ENCODE measurements around the gene HCN3.

The HCN3 gene

DNA sequence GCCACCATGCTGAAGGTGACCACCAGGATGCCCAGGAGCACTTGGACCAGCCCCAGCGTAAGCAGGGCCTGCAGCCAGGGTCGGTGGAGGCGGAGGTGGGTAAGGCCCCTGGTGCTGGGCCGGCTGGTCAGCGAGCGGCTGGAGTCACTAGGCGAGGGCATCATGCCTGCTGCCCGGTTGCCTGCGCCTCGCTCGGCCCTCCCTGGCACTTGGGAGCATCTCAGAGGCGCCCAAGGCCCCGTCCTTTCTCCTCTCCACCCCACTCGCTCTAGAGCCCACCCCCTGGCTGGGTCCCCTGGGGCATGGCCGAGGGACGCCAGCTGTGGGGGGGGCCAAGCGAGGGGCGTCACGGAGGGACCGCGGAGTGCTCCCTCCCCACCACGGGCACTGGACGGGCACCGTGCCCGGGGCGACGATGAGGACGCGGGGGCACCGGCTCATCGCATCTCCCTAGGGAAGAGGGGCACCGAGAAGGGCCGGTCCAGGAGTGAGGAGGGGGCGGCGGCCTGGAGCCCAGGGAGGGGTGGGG, 22.5 kb upstream of the HCN3 start:
- DNase-seq, result no peak

DNA sequence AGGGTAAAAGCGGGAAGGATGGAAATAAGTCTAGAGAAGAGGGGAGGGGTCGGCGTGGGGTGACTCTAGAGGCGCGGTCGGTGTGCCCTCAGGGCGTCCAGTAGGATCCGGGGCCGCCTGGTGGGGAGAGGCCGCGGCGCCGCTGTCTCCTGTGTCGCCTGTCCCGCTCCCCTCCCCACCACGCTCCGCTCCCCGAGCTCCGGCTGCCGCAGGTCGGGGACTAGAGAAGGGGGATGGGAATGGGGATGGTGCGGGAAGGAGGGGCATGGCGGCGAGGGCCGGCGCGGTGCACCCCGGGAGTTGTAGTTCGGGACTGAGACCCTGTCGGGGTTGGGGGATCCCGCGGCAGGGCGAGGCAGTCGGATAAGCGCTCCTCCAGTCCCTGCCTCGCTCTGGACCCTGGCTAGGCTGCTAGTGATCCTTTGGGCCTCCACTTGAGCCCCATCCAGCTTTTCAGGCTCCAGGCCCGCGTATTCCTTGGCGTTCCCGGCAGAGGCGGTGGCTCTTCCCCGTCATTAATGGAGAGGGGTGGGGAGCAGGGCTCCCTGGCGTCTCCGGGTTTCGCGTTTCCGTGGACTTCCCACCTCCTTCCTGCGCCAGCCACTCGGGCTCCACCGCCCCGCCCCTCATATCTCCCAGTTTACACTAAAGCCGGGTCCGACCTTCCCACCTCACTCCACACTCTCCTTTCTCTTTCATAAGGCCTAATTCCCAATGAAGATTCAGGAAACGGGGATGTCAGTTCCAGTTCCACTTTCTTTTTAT, 21.8 kb upstream of the HCN3 start, which contains the start of gene ENTREP3:
ENTREP3 (minus strand) TSS at position 241 of the 765 bp plus-strand sequence. CDS start 606 bp downstream, outside the sequence.
- peak; percentile 89 for DNase-seq

DNA sequence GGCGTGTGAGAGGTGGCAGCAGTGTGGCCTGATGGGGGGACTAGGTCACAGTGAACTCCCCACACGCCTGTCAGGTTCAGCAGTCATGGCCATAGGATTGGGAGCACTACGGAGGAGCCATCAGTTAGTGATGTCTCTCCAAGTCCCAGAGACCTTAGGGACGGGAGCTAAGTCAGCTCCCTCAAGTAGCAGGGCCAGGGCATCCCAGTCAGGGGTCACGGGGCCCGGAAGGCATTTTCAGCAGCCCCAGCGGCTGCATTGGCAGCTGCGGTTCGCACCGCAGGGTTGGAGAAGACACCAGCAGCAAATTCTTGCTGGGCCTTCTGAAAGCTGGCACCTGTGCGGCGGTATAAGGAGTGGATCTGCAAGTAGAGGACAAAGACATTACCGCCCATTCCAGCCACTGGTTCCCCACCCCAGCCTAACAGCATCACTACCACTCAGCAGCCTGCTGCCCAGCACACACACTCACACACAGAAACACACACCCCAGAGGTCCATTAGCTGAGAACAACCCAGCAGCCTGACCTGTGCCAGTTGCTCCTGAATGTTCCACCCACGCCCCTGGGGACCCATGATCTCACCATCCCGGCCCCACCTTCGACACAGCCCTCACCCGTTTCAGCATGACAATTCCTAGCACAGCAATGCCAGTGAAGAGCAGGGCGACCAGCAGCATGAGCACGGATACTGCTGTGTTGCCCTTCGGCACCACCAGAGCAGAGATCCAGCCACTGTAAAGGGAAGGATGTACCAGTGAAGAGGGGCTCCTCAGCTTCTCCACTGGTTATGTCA, 21.0 kb upstream of the HCN3 start:
- no peak for DNase-seq

DNA sequence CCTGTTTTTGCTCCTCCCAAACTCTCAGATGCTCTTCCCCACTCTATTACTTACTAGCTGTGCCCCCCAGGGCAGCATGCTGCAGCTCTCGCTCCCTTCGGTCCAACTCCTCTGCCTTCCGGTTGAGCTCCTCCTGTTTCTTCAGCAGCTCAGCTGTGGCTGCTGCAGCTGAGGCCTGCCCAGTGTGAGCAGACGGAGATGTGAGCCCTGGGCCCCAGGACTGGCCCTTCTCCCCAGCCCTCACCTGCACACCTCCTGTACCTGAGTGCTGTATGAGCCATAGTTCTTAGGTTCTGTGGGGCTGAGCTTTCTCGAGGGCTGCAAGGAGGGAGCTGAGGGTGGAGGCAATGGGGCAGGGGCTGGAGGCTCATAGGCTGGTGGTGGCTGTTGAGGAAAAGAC, 17.0 kb upstream of the HCN3 start:
- DNase-seq, result no peak

DNA sequence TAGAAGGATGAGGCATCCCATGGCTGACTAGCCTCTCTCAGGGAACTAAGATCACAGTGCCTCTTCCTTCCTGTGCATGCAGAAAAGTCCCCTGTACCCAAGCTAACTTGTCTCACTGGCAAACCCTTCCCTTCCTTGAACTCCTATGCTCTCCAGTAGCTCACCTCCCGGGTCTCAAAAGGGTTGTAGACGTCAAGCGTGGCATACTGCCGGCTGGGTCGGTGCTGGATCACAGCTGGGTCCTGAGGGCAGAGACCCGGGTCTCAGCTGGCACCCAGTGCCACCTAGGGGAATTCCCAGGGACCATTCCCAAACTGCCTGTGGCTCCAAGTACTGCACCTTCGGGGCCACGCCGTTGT, 15.8 kb upstream of the HCN3 start:
- no peak for DNase-seq

DNA sequence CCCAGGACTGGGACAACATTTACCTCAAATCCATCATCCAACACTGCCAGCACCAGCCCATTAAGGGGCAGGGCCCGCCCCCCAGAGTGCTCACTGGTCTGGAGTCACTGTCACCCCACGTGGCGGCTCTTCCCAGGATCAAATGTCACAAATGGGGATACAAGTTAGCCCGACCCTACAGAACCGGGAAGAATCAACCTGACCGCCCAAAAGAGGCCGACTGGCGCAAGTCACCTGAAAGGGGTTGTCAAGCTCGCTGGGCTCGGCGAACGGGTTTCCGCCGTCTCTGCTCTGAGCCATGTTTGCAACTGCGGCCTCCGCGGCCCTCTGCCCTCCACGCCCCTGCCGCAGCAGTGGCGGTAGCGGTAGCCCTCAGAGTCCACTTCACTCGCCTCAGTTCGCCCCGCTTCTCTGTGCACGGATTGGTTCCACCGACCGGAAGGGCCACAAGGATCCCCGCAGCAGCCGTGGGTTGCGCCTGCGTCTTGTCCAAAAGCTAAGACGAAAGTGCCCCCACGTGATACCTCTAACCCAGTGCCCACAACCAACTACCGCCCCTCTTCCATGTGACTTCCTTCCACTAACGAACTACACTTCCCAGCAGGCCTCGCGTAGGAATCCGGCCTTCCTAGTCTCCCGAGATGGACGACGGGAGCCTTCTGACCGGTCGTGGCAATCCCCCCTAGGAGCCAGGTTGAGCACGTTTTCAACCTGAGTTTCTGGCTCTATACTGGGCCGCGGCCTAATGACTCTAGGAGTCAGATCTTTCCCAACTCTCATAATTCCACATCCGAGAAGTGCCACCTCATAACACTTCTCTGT, 15.2 kb upstream of the HCN3 start, which contains the start of gene SCAMP3:
SCAMP3 (minus strand) TSS at position 509 of the 822 bp plus-strand sequence; CDS start at position 300, 209 bp downstream.
- peak; percentile 99 for DNase-seq

DNA sequence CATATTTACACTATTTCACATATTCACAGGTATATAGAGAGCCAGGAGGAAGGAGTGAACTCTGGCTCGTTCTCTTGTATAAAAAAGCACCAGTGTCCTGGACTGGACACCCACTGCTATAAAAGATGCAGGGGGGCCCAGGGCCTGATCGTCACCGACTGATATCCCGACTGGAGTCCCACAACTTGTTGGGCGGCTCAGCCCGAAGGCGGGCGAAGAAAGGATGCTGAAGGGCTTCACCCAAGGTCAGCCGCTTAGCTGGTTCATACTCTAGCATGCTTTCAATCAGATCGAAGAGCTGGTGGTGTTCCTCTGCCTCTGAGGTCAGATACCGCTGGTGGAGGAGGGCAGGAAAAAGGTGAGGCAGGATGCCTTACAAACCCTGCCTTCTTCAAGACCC, 14.2 kb upstream of the HCN3 start:
- no peak for DNase-seq

DNA sequence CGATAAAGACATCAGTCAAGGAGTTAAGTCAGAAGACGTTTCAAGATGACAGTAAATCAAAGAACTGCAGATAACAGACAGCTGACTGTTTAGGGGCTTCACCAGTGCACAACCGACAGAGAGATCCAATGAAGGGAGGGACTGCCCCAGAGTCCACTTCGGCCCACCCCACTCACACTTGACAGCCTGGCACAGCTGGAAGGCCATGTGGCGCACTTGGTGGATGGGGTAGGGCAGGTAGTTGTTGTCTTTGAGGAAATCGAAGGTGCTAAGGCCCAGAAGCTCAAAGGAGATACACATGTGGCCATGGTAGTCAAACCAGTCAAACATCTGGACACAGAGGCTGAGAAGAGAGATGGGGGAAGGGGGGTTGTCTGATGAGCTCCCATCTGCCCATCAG, 10.7 kb upstream of the HCN3 start:
- no peak for DNase-seq

DNA sequence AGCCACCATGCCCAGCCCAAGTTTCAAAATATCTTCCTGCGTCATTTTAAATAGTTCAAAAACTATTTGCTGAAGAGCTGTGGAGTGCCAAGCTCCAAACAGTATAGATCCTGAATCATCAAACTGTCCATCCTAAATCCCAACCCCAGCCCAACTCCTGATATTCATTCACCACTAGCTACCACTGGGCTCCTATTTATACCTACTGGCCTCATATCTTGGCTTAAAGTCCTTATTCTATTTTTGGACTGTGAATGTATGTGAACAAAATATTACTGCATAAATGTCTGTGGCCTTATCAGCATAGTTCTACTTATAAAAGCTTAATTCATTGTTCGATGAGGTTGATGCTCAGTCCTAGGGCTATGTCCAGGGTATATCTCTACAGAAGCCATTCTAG, 9.9 kb upstream of the HCN3 start:
- no peak for DNase-seq

DNA sequence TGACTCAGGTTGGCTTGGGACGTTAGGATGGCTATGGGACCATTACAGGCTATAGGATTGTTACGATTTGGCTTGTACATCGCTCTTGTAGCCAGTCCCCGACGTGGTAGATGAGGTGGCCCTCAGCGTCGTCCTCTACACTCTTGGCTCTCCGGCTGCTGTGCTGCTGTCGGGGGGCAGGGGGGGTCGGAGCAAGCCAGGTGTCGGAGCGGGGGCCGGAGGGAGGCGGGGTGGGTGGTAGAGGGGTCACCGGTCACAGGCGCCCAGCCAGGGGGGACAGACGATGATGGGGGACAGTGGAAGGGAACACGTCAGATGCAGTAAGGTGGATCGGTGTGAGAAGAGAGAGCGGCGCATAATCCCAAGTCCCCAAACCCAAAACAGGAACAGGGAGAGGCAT, 8.6 kb upstream of the HCN3 start:
- no peak for DNase-seq

DNA sequence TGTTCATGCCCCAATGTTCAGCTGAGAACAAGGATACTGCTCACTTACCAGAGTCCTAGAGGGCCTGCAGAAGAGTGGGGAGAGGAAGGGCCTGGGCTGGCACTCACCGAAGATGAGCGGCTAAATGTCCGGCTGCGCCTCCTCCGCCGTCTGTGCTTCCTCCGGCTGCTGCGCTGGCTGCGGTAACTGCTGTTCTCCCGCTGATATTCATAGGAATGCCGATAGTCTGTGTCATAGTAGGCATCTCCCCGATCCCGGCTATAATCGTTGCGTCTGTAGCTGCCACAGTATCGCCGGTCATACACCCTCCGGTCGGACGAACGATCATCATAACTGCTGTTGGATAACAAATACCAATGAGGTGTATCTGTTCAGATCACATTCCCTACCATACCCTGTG, 7.9 kb upstream of the HCN3 start:
- no peak for DNase-seq

DNA sequence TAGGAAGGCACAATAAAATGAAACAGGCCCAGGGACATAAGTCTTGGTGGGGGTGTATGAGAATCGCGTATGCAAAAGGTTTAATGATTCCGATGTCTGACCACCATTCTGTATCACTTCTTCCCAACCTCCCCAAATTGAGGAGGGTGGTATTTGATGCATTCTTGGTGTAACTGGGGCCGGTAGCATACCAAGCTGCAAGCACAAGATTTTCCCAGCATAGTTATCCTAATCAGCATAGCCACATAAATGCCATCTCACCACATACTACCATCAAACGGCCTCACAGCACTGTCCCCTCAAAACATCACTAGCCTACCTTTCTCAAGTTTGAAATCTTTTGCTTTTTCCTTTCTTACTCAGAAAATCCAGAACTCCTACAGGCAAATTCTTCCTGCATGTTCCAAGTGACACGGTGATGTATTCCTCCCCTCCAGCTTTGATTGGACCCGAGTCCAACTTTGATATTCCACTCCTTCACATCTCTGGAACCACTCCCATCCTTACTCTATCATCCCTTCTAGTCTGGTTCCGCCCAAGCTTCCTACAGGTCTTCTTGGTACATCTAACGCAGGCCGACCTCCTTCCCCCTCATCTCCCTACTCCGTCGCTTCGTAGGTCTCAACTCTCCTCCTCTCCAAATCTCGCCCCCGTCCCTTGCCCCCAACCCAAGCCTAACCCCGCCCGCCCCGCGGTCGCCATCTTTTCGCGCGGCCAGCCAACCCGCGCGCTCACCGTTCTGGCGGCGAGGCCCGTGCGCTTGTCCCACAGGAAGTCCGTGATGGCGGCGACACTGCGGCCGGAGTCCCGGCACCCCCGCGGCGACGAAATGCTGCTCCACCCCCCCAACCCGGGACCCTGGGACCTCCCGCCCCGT, 4.6 kb upstream of the HCN3 start:
- no peak for DNase-seq

DNA sequence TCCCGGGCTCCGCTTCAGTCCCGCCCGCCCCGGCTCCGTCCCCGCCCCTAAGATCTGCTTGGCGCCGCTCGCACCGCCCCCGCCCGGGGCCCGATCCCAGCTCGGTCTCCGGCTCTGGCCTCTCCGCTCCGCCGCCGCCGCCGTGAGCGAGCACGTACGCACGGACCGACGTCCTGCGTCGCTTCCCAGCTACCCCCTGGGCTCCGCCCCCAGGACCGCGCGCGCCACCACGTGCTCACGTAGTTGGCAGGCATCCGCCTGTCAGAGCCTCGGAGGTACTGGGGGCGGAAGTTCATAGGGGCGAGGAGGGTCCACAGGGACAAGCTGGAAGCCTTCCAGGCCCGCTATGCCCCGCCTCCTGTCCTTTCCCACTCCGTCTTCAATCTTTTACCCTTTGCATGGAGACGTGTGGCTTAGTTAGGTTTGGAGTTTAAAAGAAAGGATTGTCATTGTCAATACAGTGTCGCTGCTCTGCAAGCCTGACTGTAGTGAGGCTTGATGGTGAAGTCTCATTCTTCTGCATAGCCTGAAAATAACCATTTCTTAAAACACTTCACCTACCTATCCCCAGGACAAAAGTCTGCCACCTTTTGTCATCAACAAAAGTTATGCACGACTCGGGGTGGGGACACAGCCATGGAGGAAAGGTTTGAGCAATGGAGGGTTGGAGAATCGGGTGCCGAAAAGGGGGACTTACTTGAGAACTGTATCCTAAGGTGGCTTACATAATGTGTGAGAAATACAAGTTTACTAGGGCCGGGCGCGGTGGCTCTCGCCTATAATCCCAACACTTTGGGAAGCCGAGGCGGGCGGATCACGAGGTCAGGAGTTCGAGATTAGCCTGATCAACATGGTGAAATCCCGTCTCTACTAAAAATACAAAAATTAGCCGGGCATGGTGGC, 3.7 kb upstream of the HCN3 start, which contains the start of gene CLK2:
CLK2 (minus strand) TSS at position 162 of the 903 bp plus-strand sequence. CDS start 2,527 bp downstream, outside the sequence.
- DNase-seq, result peak; percentile 98

DNA sequence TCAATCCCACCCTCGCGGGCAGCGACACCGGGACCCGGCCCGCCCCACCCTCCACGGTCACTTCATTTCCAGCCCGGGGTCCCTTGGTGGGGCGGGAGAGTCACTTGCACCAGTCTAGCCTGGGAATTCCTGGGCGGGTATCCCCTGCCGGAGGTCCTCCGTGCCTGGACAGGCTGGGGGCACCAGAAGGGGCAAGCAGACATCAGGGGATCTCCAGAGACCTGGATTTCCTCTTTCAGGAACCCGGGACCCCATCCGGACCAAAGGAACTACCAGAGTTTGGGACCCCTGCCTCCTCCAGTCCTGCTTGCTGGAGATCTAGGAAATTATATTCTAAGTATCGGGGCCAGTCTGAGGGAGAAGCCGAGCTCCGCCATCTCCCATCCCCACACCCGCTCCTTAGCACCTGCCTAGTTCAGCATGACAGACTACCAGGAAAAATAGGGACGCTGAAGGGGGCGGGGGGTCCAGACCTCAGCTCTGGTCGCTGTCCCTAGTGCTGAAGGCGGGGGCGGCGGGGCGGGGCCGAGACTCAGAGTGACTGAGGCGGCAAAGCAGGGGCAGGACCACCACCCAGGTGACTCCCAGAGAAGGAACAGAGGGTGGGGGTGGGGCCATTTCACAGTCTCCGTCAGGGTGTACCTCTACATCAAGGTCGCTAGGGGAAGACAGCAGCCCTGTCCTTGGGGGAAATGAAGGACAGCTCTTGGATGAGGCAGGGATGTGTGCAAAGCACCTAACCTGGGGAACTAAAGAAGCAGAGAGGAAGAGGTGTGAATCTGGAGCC, 832 bp downstream of the HCN3 start:
- peak; percentile 13 for DNase-seq

DNA sequence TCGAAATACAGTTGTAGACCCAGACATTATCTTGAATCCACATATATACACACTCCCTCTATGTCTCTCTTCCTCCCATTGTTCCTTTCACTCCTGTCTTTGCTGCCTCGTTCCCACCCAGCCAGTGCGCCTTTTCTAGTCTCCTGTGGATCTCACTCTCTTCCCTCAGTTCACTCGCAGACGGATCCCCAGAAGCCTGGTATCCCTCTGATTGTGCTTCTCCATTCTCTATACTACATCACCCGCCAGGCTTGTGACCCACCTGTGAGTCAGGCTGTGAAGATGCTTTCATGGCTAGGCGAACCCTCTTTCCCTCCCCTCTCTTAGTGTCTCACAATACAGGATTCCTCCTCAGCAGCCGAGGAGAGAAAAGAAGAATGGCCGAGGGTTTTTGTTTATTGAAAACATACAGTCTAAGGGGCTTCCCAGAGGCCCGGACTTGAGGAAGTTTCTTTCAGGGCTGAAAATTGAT, 1.5 kb downstream of the HCN3 start:
- DNase-seq, result no peak

DNA sequence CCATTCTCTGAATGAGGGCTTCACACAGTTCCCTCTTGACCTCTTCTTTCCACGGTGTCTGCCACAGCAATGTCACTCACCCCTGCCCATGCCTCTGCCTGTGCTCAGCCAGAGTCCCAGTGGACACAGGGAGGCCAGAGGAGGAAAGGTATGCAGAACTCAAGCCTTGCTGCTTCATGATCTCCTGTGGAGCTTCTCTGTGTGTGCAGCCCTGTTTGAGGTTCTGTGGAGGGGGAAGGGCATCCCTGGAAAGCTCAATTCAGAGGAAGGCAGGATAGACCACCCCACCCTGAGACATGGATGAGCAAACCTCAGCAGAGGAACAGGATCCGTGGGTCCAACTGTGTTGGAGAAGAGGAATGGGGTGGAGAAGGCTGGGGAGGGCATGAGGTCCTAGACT, 2.0 kb downstream of the HCN3 start:
- DNase-seq, result no peak

DNA sequence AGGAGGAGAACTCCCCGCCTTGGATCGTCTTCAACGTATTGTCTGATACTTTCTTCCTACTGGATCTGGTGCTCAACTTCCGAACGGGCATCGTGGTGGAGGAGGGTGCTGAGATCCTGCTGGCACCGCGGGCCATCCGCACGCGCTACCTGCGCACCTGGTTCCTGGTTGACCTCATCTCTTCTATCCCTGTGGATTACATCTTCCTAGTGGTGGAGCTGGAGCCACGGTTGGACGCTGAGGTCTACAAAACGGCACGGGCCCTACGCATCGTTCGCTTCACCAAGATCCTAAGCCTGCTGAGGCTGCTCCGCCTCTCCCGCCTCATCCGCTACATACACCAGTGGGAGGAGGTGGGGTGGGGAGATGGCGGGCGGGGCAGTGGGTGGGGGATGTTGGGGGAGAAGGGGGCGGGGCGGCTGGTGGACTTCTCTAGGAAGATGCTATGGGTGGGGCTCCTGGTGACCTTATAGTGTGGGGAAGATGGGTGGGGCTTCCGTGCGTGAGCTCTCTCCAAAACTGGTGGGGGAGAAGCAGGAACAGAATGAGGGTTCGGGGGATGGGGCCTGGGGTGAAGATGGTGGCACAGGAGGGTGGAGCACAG, 5.3 kb downstream of the HCN3 start:
- no peak for DNase-seq

DNA sequence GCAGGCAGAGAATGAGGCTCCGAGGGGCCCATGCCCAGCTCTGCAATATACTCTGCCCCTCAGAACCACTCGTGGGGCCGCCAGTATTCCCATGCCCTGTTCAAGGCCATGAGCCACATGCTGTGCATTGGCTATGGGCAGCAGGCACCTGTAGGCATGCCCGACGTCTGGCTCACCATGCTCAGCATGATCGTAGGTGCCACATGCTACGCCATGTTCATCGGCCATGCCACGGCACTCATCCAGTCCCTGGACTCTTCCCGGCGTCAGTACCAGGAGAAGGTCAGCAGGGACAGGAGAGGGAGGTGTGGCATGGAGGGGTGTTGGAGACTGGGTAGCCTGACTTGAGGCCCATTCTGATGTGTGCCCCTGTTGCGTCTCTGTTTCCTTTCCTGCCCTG, 7.2 kb downstream of the HCN3 start:
- DNase-seq, result no peak

DNA sequence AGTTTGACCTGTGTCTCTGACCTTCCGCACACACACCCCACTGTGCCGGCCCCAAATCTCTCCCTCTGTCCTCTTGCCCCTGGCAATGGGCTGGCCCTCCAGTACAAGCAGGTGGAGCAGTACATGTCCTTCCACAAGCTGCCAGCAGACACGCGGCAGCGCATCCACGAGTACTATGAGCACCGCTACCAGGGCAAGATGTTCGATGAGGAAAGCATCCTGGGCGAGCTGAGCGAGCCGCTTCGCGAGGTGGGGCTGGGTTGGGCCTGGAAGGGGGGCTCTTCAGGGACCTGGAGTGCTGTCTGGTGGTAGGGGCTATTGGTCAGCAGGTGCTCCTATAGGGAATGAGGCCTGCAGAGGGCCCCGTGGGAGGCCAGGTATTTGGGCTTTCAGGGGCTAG, 7.8 kb downstream of the HCN3 start:
- no peak for DNase-seq
